Measurements from ENCODE around the gene SPDYE6. TPM values are rescaled to one million over a fixed set of nuclear protein-coding genes. Genes with fewer than 3 reads are reported as not detected.
"Not testable (repeated sequence)": the region's sequence is repeated elsewhere in the genome, so short reads cannot be mapped to it uniquely, and the experiment has no call there.

The SPDYE6 gene
- not detected in 2 replicates for total RNA-seq (ENCODE audit: low replicate concordance)
- long read RNA-seq, partial matches to known transcripts = 0 of 1 reads
- long read RNA-seq, other reads (novel, unspliced or antisense) = 1 of 1 reads

DNA sequence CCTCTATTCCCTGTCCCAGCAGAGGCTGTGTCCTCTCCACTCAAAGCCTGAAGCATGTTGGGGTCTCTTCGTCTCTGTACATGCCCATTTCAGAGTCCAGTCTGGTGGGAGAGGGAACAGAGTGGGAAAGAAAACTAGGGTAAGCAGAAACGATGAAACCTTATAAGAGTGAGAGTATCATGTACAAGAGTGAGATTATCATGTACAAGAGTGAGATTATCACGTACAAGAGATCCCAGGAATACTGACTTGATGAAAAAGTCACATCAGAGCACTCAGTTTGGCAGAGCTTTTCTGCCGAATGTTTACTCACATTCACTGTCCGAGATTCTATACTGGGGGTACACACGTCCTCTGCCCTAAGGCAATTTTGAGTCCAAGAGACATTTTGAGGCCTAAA, at the start of gene SPDYE6:
Gene SPDYE6 (minus strand): TSS at position 101 of the 400 bp plus-strand sequence. CDS start 421 bp downstream, outside the sequence.
- not testable (repeated sequence) for H3K9me3 Mint-ChIP-seq; DNase-seq (ENCODE audit: extremely low spot score, unreplicated experiment); H3K27me3 Mint-ChIP-seq; H3K27ac Mint-ChIP-seq; H3K4me1 Mint-ChIP-seq (ENCODE audit: unreplicated experiment); H3K4me3 Mint-ChIP-seq; H3K36me3 Mint-ChIP-seq

- H3K4me1 Mint-ChIP-seq (ENCODE audit: unreplicated experiment) = not testable (repeated sequence)
- H3K36me3 Mint-ChIP-seq = peaks cover 54% of the 10 kb centered on the region
Measured at GRCh38 chr7:102404862-102405188, 48.6 kb upstream of the SPDYE6 start.

GRCh38 chr7:102404005-102404861, 48.0 kb upstream of the SPDYE6 start:
- DNase-seq (ENCODE audit: extremely low spot score, unreplicated experiment) = no peak
- H3K27ac Mint-ChIP-seq = peak overlapping the region; percentile 28
- no peaks in the 10 kb centered on the region for H3K9me3 Mint-ChIP-seq
- H3K36me3 Mint-ChIP-seq = peaks cover 51% of the 10 kb centered on the region
- H3K4me3 Mint-ChIP-seq = no peak overlapping the region
- TF ChIP-seq CTCF (conservative IDR thresholded peaks at IDR 0.05) = peak; percentile 76
- H3K27me3 Mint-ChIP-seq = no peaks in the 10 kb centered on the region
- no peaks in the 10 kb centered on the region for H3K4me1 Mint-ChIP-seq (ENCODE audit: unreplicated experiment)

More at GRCh38 chr7:102404862-102405188, 48.6 kb upstream of the SPDYE6 start:
- DNase-seq (ENCODE audit: extremely low spot score, unreplicated experiment); H3K4me3 Mint-ChIP-seq; H3K27ac Mint-ChIP-seq; H3K9me3 Mint-ChIP-seq; H3K27me3 Mint-ChIP-seq: not testable (repeated sequence)
- peak; percentile 39 for TF ChIP-seq CTCF (conservative IDR thresholded peaks at IDR 0.05)

DNA sequence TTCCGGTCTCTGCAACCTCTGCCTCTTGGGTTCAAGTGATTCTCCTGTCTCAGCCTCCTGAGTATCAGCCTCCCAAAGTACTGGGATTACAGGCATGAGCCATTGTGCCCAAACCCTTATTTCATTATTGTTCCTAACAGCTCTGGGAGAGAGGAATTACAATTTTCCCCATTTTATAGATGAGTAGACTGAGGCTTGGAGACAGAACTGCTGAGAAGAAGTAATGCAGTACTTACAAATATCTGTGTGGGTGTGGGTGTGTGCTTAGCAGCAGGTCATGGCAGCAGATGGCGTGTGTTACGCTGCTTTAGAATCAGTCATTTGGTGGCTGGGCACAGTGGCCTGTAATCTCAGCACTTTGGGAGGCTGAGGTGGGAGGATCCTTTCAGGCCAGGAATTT, 47.3 kb upstream of the SPDYE6 start:
- DNase-seq (ENCODE audit: extremely low spot score, unreplicated experiment) = no peak
- Mint-ChIP-seq H3K36me3 (peaks cover 47% of the 10 kb centered on the region), H3K4me3 (no peak overlapping the region), H3K27me3 (no peaks in the 10 kb centered on the region), H3K9me3 (no peaks in the 10 kb centered on the region), H3K4me1 (ENCODE audit: unreplicated experiment) (no peaks in the 10 kb centered on the region), H3K27ac (no peak overlapping the region)
- no peak for TF ChIP-seq CTCF (conservative IDR thresholded peaks at IDR 0.05)

DNA sequence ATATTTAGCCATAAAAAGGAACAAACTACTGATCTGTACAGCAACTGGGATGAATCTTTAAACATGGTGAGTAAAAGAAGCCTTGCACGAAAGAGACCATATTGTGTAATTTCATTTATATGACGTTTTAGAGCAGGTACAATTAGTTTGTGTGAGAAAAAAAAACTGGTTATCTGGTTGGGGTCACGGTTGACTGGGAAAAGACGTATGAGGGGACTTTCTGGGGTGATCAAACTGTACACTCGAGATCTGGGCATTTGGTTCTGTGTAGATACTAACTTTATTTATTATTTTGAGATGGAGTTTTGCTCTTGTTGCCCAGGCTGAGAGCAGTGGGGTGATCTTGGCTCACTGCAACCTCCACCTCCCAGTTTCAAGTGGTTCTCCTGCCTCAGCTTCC, 44.1 kb upstream of the SPDYE6 start:
- DNase-seq (ENCODE audit: extremely low spot score, unreplicated experiment) = no peak
- H3K4me3 Mint-ChIP-seq = no peak overlapping the region
- H3K36me3 Mint-ChIP-seq = peaks cover 21% of the 10 kb centered on the region
- no peaks in the 10 kb centered on the region for H3K27me3 Mint-ChIP-seq
- peaks cover 10% of the 10 kb centered on the region for H3K4me1 Mint-ChIP-seq (ENCODE audit: unreplicated experiment)
- no peak for TF ChIP-seq CTCF (conservative IDR thresholded peaks at IDR 0.05)
- H3K9me3 Mint-ChIP-seq = no peaks in the 10 kb centered on the region
- no peak overlapping the region for H3K27ac Mint-ChIP-seq

DNA sequence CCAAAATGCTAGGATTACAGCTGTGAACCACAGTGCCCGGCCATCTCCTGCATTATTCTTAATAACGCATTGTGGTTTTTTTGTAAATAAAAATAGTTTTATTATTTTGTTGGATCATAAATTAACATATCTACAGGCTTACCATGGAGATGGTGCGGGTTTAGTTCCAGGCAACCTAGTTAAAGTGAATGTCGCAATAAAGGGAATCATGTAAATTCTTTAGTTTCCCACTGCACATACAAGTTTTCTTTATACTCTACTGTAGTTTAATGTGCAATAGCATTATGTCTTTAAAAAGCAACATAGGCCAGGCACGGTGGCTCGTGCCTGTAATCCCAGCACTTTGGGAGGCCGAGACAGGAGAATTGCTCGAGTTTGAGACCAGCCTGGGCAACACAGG, 42.3 kb upstream of the SPDYE6 start:
- Mint-ChIP-seq H3K36me3 (peaks cover 21% of the 10 kb centered on the region), H3K9me3 (no peaks in the 10 kb centered on the region), H3K27me3 (no peaks in the 10 kb centered on the region), H3K4me3 (no peak overlapping the region), H3K27ac (no peak overlapping the region), H3K4me1 (ENCODE audit: unreplicated experiment) (peaks cover 10% of the 10 kb centered on the region)
- no peak for DNase-seq (ENCODE audit: extremely low spot score, unreplicated experiment)
- TF ChIP-seq CTCF (conservative IDR thresholded peaks at IDR 0.05) = no peak

Data from type B pancreatic cell (in vitro differentiated cells).